ENCODE measurements around the gene CPA1.

Gene CPA1

DNA sequence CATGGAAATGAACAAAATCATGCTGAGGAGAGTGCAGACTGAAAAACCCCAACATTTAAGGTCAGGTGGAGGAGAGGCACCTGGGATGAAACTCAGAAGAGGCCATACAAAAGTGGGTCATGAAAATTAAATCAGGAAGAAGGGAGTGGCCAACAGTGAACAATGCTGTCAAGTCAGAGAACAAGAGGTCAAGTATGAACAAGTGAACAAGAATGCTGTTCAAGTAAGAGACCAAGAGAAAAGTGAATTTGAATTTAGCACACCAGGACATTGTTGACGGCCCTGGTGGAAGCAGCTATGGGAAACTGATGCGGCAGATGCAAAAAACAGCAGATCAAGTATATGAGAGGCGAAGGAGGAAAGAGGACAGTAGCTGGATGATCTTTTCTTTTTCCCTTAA, 52.6 kb downstream of the CPA1 start:
- no peak for DNase-seq

DNA sequence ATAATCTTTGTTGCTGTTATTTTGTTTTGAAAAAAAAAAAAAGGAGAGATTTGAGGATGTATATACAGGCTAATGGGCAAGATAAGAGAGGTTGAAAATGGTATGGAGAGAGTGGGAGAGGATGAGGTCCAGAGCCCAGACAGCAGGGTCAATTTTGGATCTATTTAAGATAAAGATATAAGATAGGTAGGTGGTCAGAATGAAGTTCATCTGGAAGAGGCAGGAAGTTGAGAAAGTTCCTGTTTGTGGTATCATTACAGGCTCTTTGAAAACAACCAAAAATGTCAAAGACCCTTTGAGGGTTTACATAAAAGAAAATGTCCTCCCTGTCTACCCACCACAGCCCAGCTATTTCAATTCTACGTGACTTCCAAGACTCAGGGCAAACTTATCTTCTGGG, 53.0 kb downstream of the CPA1 start:
- DNase-seq: no peak

DNA sequence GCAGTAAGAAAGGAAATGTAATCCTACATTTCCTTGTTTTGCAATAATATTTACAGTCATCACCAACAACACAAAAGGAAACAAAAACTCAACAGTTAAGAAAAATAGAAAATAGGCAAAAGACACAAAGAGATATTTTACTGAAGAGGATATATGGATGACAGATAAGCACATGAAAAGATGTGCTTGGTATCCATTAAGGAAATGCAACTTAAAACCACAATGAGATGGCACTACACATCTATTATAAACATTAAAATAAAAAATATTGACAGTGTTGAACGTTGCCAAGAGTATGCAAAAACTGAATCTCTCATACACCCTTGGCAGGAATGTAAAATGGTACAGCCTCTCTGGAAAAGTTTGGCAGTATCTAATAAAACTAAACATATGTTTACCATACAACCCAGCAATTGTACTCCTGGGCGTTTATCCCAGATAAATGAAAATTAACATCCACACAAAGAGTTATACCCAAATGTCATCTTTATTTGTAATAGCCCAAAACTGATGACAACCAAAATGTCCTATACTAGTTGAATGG, 55.1 kb downstream of the CPA1 start:
- no peak for DNase-seq

DNA sequence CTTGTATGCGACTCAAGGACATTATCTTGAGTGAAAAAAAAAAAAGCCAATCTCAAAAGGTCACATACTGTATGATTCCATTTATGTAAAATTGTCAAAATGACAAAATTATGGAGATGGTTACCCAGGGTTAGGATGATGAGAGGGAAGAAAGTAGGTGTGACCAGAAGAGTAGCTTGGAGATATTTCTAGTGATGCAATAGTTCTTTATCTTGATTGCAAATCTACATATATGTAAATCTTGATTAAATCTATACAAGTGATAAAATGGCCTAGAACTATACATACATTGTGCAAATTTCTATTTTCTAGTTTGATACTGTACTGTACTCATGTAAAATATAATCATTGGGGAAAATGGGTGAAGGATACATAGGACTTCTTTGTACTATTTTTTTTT, 56.0 kb downstream of the CPA1 start:
- DNase-seq: no peak
